A673 (cell line): Measurements from ENCODE around the gene RGP1.

Experiments used
- CTCF ChIP-seq: fragments of 300-800, 200-600 bp; sonication (generic); conservative IDR thresholded peaks from 2 replicates; pipeline ENCODE4 v1.5.1; 2017; ENCODE audit warnings: low read depth, mild to moderate bottlenecking, antibody characterized with exemption, low read length, moderate library complexity, mixed read lengths
- EZH2 ChIP-seq: fragments of 200-600 bp; sonication (generic); IDR thresholded peaks from 2 replicates; pipeline ENCODE4 v1.6.1; 2017; ENCODE audit warnings: borderline replicate concordance, low read depth, mild to moderate bottlenecking, mixed read lengths, antibody characterized with exemption, low read length; ENCODE audit not compliant: poor library complexity, severe bottlenecking

- peak; percentile 26; the same call in 1 of the 2 replicates for TF ChIP-seq CTCF
- TF ChIP-seq EZH2 = no peak
These were observed 16.1 kb upstream of the RGP1 start for GRCh38 chr9:35732800-35733541.
